T47D (cell line): ENCODE results near the gene DIS3L2.
"Not testable (repeated sequence)": the region's sequence is repeated elsewhere in the genome, so short reads cannot be mapped to it uniquely, and the experiment has no call there.

Source experiments
- DNase-seq, 2 experiments: peaks; one replicate each; pipeline versions ENCODE4 v3.0.0 to v3.0.0-alpha.2; 2011 to 2012; ENCODE audit warnings: low read depth in 1 of 2, low spot score in 1 of 2
- JUND ChIP-seq: IDR thresholded peaks from 2 replicates; pipeline ENCODE4 v1.6.1; 2012; ENCODE audit warnings: low read depth
- in situ Hi-C: cut with HindIII; loops from 2 replicates; pipeline ENCODE4 v1.10.0; 2016; ENCODE audit warnings: low sequenced_read_pairs, low pct_unique_long_range_greater_than_20kb

Gene DIS3L2

GRCh38 chr2:232300894-232301387 is 339.4 kb downstream of the DIS3L2 start:
- in situ Hi-C loops, result no loop called here

GRCh38 chr2:232304236-232304635 is 342.7 kb downstream of the DIS3L2 start:
- in situ Hi-C loops, result no loop called here
- TF ChIP-seq JUND, result no peak
- DNase-seq, result no peak

More at GRCh38 chr2:232300894-232301387, 339.4 kb downstream of the DIS3L2 start:
- DNase-seq, result peak; percentile 21 to 89
- 0 out of 2 replicates have a peak, but pooled peaks have one; percentile 20 for TF ChIP-seq JUND

GRCh38 chr2:232306741-232307305 is 345.3 kb downstream of the DIS3L2 start:
- TF ChIP-seq JUND, result no peak
- in situ Hi-C loops, result no loop called here
- DNase-seq, result no peak

GRCh38 chr2:232307854-232308253 is 346.3 kb downstream of the DIS3L2 start:
- no peak for DNase-seq
- TF ChIP-seq JUND, result no peak
- in situ Hi-C loops, result no loop called here

- no peak for DNase-seq
Observed at GRCh38 chr2:232308986-232309385, 347.5 kb downstream of the DIS3L2 start.

GRCh38 chr2:232309592-232309991 is 348.1 kb downstream of the DIS3L2 start:
- no peak for DNase-seq
- no peak for TF ChIP-seq JUND
- in situ Hi-C loops, result no loop called here

More at GRCh38 chr2:232308986-232309385, 347.5 kb downstream of the DIS3L2 start:
- in situ Hi-C loops, result no loop called here
- no peak for TF ChIP-seq JUND

GRCh38 chr2:232310121-232310520 is 348.6 kb downstream of the DIS3L2 start:
- in situ Hi-C loops, result no loop called here
- no peak for TF ChIP-seq JUND
- no peak for DNase-seq

GRCh38 chr2:232310696-232311095 is 349.2 kb downstream of the DIS3L2 start:
- no peak for DNase-seq
- TF ChIP-seq JUND, result no peak
- in situ Hi-C loops, result no loop called here

- in situ Hi-C loops, result not testable (repeated sequence)
Observed at GRCh38 chr2:232313645-232314044, 352.1 kb downstream of the DIS3L2 start.

GRCh38 chr2:232315049-232315922 is 353.8 kb downstream of the DIS3L2 start:
- no peak for TF ChIP-seq JUND
- no peak for DNase-seq

More at GRCh38 chr2:232313645-232314044, 352.1 kb downstream of the DIS3L2 start:
- DNase-seq, result not testable (repeated sequence)

GRCh38 chr2:232315923-232316299 is 354.4 kb downstream of the DIS3L2 start:
- in situ Hi-C loops, result no loop called here
- TF ChIP-seq JUND, result no peak

More at GRCh38 chr2:232315049-232315922, 353.8 kb downstream of the DIS3L2 start:
- in situ Hi-C loops, result no loop called here

GRCh38 chr2:232316461-232317330 is 355.2 kb downstream of the DIS3L2 start:
- TF ChIP-seq JUND, result no peak
- in situ Hi-C loops, result no loop called here

More at GRCh38 chr2:232315923-232316299, 354.4 kb downstream of the DIS3L2 start:
- DNase-seq, result no peak

More at GRCh38 chr2:232316461-232317330, 355.2 kb downstream of the DIS3L2 start:
- DNase-seq, result no peak
